ENCODE measurements around the gene SLC16A4. TPM values are rescaled to one million over a fixed set of nuclear protein-coding genes. Genes with fewer than 3 reads are reported as not detected.

The SLC16A4 gene
- total RNA-seq, 1 experiment from 2014 or later: 0.28 TPM

DNA sequence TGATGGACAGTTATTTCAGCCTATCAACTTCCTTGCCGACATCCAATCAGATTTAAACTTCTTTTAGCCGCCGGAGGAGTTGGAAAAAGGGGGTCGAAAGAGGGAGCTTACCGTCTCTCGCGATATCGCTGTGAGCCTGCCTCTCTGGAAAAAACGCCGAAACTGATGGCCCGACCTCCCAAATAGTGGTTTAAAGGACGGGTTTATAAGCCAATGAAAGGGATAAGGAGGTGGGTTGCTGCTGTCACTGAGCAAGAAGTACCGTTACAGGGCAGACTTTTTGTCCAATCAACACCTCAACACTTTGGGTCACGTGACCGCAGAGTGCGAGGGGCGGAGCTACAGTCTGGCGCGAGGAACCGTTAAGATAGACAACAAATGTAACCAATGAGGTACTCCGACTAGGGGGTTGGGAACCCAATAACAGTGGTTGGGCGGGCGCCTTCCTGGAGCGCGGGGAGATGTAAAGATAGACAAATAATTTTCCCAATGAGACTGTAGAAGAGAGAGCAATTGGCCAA lies 51.9 kb downstream of the SLC16A4 start, which contains the start of gene RBM15:
Gene RBM15 (plus strand): TSS at position 492 of the 521 bp plus-strand sequence. CDS start 29 bp downstream, at position 521.
- TF ChIP-seq NFYB (CRISPR knock-in tag; conservative IDR thresholded peaks at IDR 0.05; ENCODE audit: low read depth) (peak; percentile 89), MYBL2 (CRISPR knock-in tag; IDR thresholded peaks at IDR 0.05) (peak; percentile 98), KAT7 (CRISPR knock-in tag; IDR thresholded peaks at IDR 0.05; ENCODE audit: borderline replicate concordance) (no peak), JUN (CRISPR knock-in tag; IDR thresholded peaks at IDR 0.05) (no peak), ZNF263 (CRISPR knock-in tag; IDR thresholded peaks at IDR 0.05; ENCODE audit: low read depth) (no peak)
- TF ChIP-seq, protein P1, sequence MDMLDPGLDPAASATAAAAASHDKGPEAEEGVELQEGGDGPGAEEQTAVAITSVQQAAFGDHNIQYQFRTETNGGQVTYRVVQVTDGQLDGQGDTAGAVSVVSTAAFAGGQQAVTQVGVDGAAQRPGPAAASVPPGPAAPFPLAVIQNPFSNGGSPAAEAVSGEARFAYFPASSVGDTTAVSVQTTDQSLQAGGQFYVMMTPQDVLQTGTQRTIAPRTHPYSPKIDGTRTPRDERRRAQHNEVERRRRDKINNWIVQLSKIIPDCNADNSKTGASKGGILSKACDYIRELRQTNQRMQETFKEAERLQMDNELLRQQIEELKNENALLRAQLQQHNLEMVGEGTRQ (CRISPR knock-in tag; IDR thresholded peaks at IDR 0.05): peak; percentile 95
- TF ChIP-seq, protein P2, sequence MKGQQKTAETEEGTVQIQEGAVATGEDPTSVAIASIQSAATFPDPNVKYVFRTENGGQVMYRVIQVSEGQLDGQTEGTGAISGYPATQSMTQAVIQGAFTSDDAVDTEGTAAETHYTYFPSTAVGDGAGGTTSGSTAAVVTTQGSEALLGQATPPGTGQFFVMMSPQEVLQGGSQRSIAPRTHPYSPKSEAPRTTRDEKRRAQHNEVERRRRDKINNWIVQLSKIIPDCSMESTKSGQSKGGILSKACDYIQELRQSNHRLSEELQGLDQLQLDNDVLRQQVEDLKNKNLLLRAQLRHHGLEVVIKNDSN (CRISPR knock-in tag; IDR thresholded peaks at IDR 0.05): peak; percentile 94
- H3K4me3 Mint-ChIP-seq: no peak within 1 kb of the TSS
- H3K27ac Mint-ChIP-seq: no peak within 1 kb of the TSS; the same call in 1 of the 2 replicates
- H3K4me1 Mint-ChIP-seq: peaks cover 52% of the 10 kb centered on the region
- DNase-seq (ENCODE audit: low spot score) (peak; percentile 96), ATAC-seq (peak; percentile 84)
- CTCF ChIA-PET: interaction anchor here (0.6 to 6.1 kb wide), 38 partner anchors 9 to 388 kb away, joined by 3 to 100 read pairs (median 4); partner anchors contain the start of genes KCNC4, LAMTOR5 and SLC6A17
- POLR2A ChIA-PET: interaction anchor here (0.5 to 2.5 kb wide), 14 partner anchors 11 to 131 kb away, joined by 3 to 14 read pairs (median 4); partner anchors contain the start of gene KCNC4
- H3K36me3 Mint-ChIP-seq: peaks cover 38% of the 10 kb centered on the region
- H3K9me3 Mint-ChIP-seq: peaks cover 9% of the 10 kb centered on the region
- H3K27me3 Mint-ChIP-seq (ENCODE audit: low read depth): no peaks in the 10 kb centered on the region

DNA sequence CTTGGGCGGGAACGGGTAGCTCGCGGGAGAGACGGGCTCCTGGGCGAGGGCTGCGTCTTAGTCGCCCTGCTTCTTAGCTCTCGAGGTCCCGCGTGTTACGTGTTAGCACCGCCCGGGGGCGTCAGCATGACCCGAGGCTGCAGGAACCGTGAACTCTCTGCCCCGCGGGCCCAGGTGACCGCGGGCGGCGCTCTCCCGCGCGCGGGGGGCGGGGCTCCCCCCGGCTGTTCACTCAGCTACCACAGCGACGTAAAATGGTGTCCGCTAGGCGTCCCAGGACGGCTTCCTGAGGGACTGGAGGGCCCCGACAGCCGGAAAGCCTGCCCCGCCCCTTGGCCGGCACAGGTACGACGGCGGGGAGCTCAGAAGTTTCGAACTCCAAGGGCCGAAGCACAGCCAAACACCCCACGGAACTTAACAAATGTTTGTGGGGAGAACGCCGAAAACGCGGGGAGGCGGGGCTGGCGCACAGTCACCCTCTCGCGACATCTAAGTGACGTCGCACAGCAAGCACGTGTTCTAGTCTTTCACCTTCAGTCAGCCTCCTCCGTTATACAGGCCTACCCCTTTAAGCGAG lies 52.4 kb downstream of the SLC16A4 start:
- ChIA-PET CTCF (interaction anchor here (0.8 to 6.1 kb wide), 39 partner anchors 8 to 389 kb away, joined by 3 to 100 read pairs (median 4); partner anchors contain the start of genes KCNC4, LAMTOR5 and SLC6A17), POLR2A (interaction anchor here (0.6 to 2.5 kb wide), 14 partner anchors 10 to 131 kb away, joined by 3 to 14 read pairs (median 4); partner anchors contain the start of gene KCNC4)
- Mint-ChIP-seq H3K27me3 (ENCODE audit: low read depth) (no peaks in the 10 kb centered on the region), H3K36me3 (peaks cover 34% of the 10 kb centered on the region), H3K4me1 (peaks cover 47% of the 10 kb centered on the region), H3K9me3 (peaks cover 9% of the 10 kb centered on the region), H3K27ac (peak overlapping the region; percentile 99), H3K4me3 (no peak overlapping the region)
- DNase-seq (ENCODE audit: low spot score) (peak; percentile 92), ATAC-seq (peak; percentile 71)
- TF ChIP-seq, protein P3, sequence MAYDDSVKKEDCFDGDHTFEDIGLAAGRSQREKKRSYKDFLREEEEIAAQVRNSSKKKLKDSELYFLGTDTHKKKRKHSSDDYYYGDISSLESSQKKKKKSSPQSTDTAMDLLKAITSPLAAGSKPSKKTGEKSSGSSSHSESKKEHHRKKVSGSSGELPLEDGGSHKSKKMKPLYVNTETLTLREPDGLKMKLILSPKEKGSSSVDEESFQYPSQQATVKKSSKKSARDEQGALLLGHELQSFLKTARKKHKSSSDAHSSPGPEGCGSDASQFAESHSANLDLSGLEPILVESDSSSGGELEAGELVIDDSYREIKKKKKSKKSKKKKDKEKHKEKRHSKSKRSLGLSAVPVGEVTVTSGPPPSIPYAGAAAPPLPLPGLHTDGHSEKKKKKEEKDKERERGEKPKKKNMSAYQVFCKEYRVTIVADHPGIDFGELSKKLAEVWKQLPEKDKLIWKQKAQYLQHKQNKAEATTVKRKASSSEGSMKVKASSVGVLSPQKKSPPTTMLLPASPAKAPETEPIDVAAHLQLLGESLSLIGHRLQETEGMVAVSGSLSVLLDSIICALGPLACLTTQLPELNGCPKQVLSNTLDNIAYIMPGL (CRISPR knock-in tag; IDR thresholded peaks at IDR 0.05): no peak
- TF ChIP-seq ZNF263 (CRISPR knock-in tag; IDR thresholded peaks at IDR 0.05; ENCODE audit: low read depth): no peak
- TF ChIP-seq, protein P4, sequence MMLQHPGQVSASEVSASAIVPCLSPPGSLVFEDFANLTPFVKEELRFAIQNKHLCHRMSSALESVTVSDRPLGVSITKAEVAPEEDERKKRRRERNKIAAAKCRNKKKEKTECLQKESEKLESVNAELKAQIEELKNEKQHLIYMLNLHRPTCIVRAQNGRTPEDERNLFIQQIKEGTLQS (CRISPR knock-in tag; conservative IDR thresholded peaks at IDR 0.05): no peak
- TF ChIP-seq ZNF317 (CRISPR knock-in tag; IDR thresholded peaks at IDR 0.05; ENCODE audit: borderline replicate concordance, low read depth): no peak
- no peak; the same call in 1 of the 2 replicates for TF ChIP-seq FOXP1 (CRISPR knock-in tag; IDR thresholded peaks at IDR 0.05; ENCODE audit: borderline replicate concordance)
- TF ChIP-seq GTF2I (CRISPR knock-in tag; conservative IDR thresholded peaks at IDR 0.05): no peak
- TF ChIP-seq NFATC4 (CRISPR knock-in tag; IDR thresholded peaks at IDR 0.05): no peak
- TF ChIP-seq, protein P5, sequence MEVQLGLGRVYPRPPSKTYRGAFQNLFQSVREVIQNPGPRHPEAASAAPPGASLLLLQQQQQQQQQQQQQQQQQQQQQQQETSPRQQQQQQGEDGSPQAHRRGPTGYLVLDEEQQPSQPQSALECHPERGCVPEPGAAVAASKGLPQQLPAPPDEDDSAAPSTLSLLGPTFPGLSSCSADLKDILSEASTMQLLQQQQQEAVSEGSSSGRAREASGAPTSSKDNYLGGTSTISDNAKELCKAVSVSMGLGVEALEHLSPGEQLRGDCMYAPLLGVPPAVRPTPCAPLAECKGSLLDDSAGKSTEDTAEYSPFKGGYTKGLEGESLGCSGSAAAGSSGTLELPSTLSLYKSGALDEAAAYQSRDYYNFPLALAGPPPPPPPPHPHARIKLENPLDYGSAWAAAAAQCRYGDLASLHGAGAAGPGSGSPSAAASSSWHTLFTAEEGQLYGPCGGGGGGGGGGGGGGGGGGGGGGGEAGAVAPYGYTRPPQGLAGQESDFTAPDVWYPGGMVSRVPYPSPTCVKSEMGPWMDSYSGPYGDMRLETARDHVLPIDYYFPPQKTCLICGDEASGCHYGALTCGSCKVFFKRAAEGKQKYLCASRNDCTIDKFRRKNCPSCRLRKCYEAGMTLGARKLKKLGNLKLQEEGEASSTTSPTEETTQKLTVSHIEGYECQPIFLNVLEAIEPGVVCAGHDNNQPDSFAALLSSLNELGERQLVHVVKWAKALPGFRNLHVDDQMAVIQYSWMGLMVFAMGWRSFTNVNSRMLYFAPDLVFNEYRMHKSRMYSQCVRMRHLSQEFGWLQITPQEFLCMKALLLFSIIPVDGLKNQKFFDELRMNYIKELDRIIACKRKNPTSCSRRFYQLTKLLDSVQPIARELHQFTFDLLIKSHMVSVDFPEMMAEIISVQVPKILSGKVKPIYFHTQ (CRISPR knock-in tag; IDR thresholded peaks at IDR 0.05): no peak
- no peak for TF ChIP-seq TEAD4 (CRISPR knock-in tag; IDR thresholded peaks at IDR 0.05)
- TF ChIP-seq JAZF1 (CRISPR knock-in tag; IDR thresholded peaks at IDR 0.05): no peak
- TF ChIP-seq ZNF671 (CRISPR knock-in tag; IDR thresholded peaks at IDR 0.05): no peak
- TF ChIP-seq, protein P6, sequence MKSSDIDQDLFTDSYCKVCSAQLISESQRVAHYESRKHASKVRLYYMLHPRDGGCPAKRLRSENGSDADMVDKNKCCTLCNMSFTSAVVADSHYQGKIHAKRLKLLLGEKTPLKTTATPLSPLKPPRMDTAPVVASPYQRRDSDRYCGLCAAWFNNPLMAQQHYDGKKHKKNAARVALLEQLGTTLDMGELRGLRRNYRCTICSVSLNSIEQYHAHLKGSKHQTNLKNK (CRISPR knock-in tag; IDR thresholded peaks at IDR 0.05): no peak
- TF ChIP-seq SMAD4 (CRISPR knock-in tag; IDR thresholded peaks at IDR 0.05): no peak
- no peak for TF ChIP-seq ZNF232 (CRISPR knock-in tag; IDR thresholded peaks at IDR 0.05)
- TF ChIP-seq ESRRA (CRISPR knock-in tag; IDR thresholded peaks at IDR 0.05; ENCODE audit: borderline replicate concordance): peak; percentile 74; the same call in 1 of the 2 replicates
- peak; percentile 81; the same call in 1 of the 2 replicates for TF ChIP-seq RELA (CRISPR knock-in tag; IDR thresholded peaks at IDR 0.05; ENCODE audit: borderline replicate concordance)
- TF ChIP-seq, protein P7, sequence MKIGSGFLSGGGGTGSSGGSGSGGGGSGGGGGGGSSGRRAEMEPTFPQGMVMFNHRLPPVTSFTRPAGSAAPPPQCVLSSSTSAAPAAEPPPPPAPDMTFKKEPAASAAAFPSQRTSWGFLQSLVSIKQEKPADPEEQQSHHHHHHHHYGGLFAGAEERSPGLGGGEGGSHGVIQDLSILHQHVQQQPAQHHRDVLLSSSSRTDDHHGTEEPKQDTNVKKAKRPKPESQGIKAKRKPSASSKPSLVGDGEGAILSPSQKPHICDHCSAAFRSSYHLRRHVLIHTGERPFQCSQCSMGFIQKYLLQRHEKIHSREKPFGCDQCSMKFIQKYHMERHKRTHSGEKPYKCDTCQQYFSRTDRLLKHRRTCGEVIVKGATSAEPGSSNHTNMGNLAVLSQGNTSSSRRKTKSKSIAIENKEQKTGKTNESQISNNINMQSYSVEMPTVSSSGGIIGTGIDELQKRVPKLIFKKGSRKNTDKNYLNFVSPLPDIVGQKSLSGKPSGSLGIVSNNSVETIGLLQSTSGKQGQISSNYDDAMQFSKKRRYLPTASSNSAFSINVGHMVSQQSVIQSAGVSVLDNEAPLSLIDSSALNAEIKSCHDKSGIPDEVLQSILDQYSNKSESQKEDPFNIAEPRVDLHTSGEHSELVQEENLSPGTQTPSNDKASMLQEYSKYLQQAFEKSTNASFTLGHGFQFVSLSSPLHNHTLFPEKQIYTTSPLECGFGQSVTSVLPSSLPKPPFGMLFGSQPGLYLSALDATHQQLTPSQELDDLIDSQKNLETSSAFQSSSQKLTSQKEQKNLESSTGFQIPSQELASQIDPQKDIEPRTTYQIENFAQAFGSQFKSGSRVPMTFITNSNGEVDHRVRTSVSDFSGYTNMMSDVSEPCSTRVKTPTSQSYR (CRISPR knock-in tag; IDR thresholded peaks at IDR 0.05): peak; percentile 68
- no peak for TF ChIP-seq PRRX2 (CRISPR knock-in tag; IDR thresholded peaks at IDR 0.05)
- TF ChIP-seq GABPB1 (CRISPR knock-in tag; IDR thresholded peaks at IDR 0.05): peak; percentile 25; the same call in 1 of the 2 replicates
